AG04449 (cell line): ENCODE results near the gene KXD1.

Experiments
- CTCF ChIA-PET: fragments of 350-600 bp; formaldehyde crosslinking; extraction: SDS; loops from one replicate; lab custom pipeline; 2021; ENCODE audit warnings: antibody characterized with exemption; lab: Yijun Ruan, JAX
- POLR2A ChIA-PET: fragments of 400-600, 350-600 bp; formaldehyde crosslinking; extraction: SDS; loops from one replicate; lab custom pipeline; 2020; ENCODE audit warnings: antibody characterized with exemption, inconsistent platforms; lab: Yijun Ruan, JAX
- DNase-seq: peaks from one replicate; pipeline ENCODE4 v3.0.0-alpha.2; 2010; ENCODE audit warnings: low read depth, low spot score
- H3K4me3 ChIP-seq: 2 replicates; pipeline ENCODE4 v1.5.1; 2011; ENCODE audit warnings: low read depth, mild to moderate bottlenecking, control low read depth, low read length
- CTCF ChIP-seq: IDR thresholded peaks from one replicate; pipeline ENCODE4 v1.5.1; 2011; ENCODE audit warnings: mild to moderate bottlenecking, moderate library complexity, low read length, control low read depth, inconsistent platforms; ENCODE audit not compliant: insufficient read depth; ENCODE audit errors: missing control alignments

KXD1 gene

GRCh38 chr19:18566953-18567352 lies 9.3 kb downstream of the KXD1 start:
- no peak overlapping the region for H3K4me3 ChIP-seq
- TF ChIP-seq CTCF: no peak
- POLR2A ChIA-PET: no interaction called here
- DNase-seq: no peak
- CTCF ChIA-PET: interaction anchor here (0.6 kb wide), 1 partner anchor 21 kb away, joined by 3 read pairs; the partner anchor contains the start of gene REX1BD

GRCh38 chr19:18568367-18568766 lies 10.7 kb downstream of the KXD1 start:
- POLR2A ChIA-PET: no interaction called here
- no peak overlapping the region for H3K4me3 ChIP-seq
- no peak for DNase-seq
- TF ChIP-seq CTCF: no peak
- CTCF ChIA-PET: interaction anchor here (2.1 kb wide), 1 partner anchor 20 kb away, joined by 9 read pairs; the partner anchor contains the start of gene REX1BD

- ChIA-PET POLR2A (interaction anchor here (0.6 to 1.8 kb wide), 10 partner anchors 9 to 348 kb away, joined by 3 to 17 read pairs (median 4); partner anchors contain the start of genes COPE, DDX49, GDF15 and KXD1), CTCF (interaction anchor here (0.8 to 5.0 kb wide), 9 partner anchors 9 to 275 kb away, joined by 3 to 53 read pairs (median 8); partner anchors contain the start of gene REX1BD)
- peak within 1 kb of the TSS; percentile 96 for H3K4me3 ChIP-seq
- peak; percentile 62 for DNase-seq
- no peak for TF ChIP-seq CTCF
Observed at GRCh38 chr19:18571564-18572344, 14.1 kb downstream of the KXD1 start, which contains the start of gene UBA52. Gene UBA52 (plus strand): TSS chr19:18571857. CDS start chr19:18573301, 1,444 bp downstream.

GRCh38 chr19:18574691-18575291 lies 17.1 kb downstream of the KXD1 start:
- ChIA-PET POLR2A (no interaction called here), CTCF (interaction anchor here (1.1 to 5.0 kb wide), 3 partner anchors 13 to 272 kb away, joined by 3 to 53 read pairs (median 22); partner anchors contain the start of gene REX1BD)
- no peak overlapping the region for H3K4me3 ChIP-seq
- DNase-seq: no peak
- no peak for TF ChIP-seq CTCF

- POLR2A ChIA-PET: interaction anchor here (0.7 kb wide), 1 partner anchor 12 kb away, joined by 3 read pairs; the partner anchor contains the start of gene REX1BD
Observed at GRCh38 chr19:18576383-18576782, 18.7 kb downstream of the KXD1 start.

More at GRCh38 chr19:18576383-18576782, 18.7 kb downstream of the KXD1 start:
- no peak for TF ChIP-seq CTCF
- CTCF ChIA-PET: interaction anchor here (3.0 kb wide), 1 partner anchor 12 kb away, joined by 29 read pairs; the partner anchor contains the start of gene REX1BD
- DNase-seq: no peak
- H3K4me3 ChIP-seq: no peak overlapping the region
